Mucosa of descending colon (tissue), 3 donors: ENCODE data around the gene PURA. TPM values are rescaled to one million over a fixed set of nuclear protein-coding genes. Genes with fewer than 3 reads are reported as not detected.

ENCODE experiments used
- ATAC-seq: fragments of 200-7000 bp; cut with Tn5 transposase; one replicate; pipeline ENCODE4 v1.9.1; 2020; ENCODE audit warnings: mild to moderate bottlenecking, moderate library complexity
- DNase-seq, 3 donors: peaks; one replicate each; pipeline ENCODE4 v3.0.0-alpha.2; 2020
- H3K36me3 ChIP-seq: fragments of 200-600 bp; one replicate; pipeline ENCODE4 v1.8.0; 2021; ENCODE audit warnings: low read depth, mild to moderate bottlenecking
- H3K4me1 ChIP-seq: fragments of 200-600 bp; one replicate; pipeline ENCODE4 v1.8.0; 2021; ENCODE audit warnings: low read depth, mild to moderate bottlenecking
- H3K4me3 ChIP-seq: fragments of 200-600 bp; one replicate; pipeline ENCODE4 v1.8.0; 2021; ENCODE audit warnings: mild to moderate bottlenecking
- H3K9me3 ChIP-seq: fragments of 200-600 bp; one replicate; pipeline ENCODE4 v1.8.0; 2021; ENCODE audit warnings: mild to moderate bottlenecking
- CTCF ChIP-seq: fragments of 200-600 bp; IDR thresholded peaks from one replicate; pipeline ENCODE4 v1.8.0; 2022; ENCODE audit warnings: antibody characterized with exemption, mild to moderate bottlenecking
- intact Hi-C, 2 donors: fragments of 100-400 bp; cut with DNase I in 1 of 2; cut with micrococcal nuclease in 1 of 2; formaldehyde crosslinking; loops; one replicate each; pipeline versions ENCODE4 v1.11.0 to v1.11.1; 2022; cut with DNase I, micrococcal nuclease
- total RNA-seq, 3 donors: library from RNA; stranded (reverse); fragmentation: NEBNext Ultra II Directional in 2 of 3; extraction: Animal tissue kit (Norgen Biotek cat#: 25700) in 2 of 3; gene quantifications; one replicate each; pipeline versions ENCODE4 v1.2.1 to v1.2.4, GENCODE V29; 2021 to 2023
- donor health status: DM: no; HTN: no; CAD: no; lungs with moderate emphysema.
- donor health status: DM: no; HTN: no; CAD: no.
- donor health status: DM: no; HTN: yes; CAD: no.

The PURA gene
- total RNA-seq, 3 donors from 2014 or later: 17.3 to 49.4 (median 18.4) TPM

GRCh38 chr5:140157032-140157781 is 43.3 kb downstream of the PURA start:
- peak; percentile 66 for TF ChIP-seq CTCF
- intact Hi-C loops: loop anchor here (5.0 to 10.0 kb wide), 2 partner anchors 85 to 372 kb away; no protein-coding TSS in a partner anchor
- H3K4me3 ChIP-seq: no peak overlapping the region
- DNase-seq (peak; percentile 88 to 95 (median 93)), ATAC-seq (peak; percentile 99)
- H3K4me1 ChIP-seq: peaks cover 3% of the 10 kb centered on the region
- no peaks in the 10 kb centered on the region for H3K36me3 ChIP-seq
- H3K9me3 ChIP-seq: no peaks in the 10 kb centered on the region

- no peak overlapping the region for H3K4me3 ChIP-seq
- H3K9me3 ChIP-seq: no peaks in the 10 kb centered on the region
- TF ChIP-seq CTCF: no peak
- ATAC-seq: no peak
- H3K36me3 ChIP-seq: no peaks in the 10 kb centered on the region
- peaks cover 3% of the 10 kb centered on the region for H3K4me1 ChIP-seq
- intact Hi-C loops: loop anchor here (5.0 to 10.0 kb wide), 2 partner anchors 87 to 374 kb away; no protein-coding TSS in a partner anchor
- no peak for DNase-seq
Observed at GRCh38 chr5:140159014-140159927, 45.4 kb downstream of the PURA start.

DNA sequence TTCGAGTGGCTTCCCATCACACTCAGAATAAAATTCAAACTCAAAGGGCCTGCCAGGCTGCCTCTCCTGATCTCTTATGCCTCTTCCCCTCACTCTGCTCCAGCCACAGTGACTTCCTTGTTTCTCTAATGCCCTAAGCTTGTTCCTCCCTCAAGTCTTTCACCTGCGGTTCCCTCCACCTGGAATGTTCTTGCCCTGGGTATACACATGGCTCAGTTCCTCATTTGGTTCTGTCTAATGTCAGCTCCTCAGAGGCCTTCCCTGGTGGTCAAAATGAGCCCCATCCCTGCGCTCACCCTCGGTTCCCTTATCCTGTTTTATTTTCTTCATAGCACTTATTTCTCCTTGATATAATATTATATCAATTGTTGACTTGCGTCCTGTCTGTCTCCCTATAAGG is 48.4 kb downstream of the PURA start:
- Histone ChIP-seq H3K4me3 (no peak overlapping the region), H3K36me3 (no peaks in the 10 kb centered on the region), H3K9me3 (no peaks in the 10 kb centered on the region), H3K4me1 (peaks cover 20% of the 10 kb centered on the region)
- intact Hi-C loops: no loop called here
- DNase-seq: no peak
- TF ChIP-seq CTCF: no peak
- no peak for ATAC-seq

GRCh38 chr5:140162781-140163180 is 48.9 kb downstream of the PURA start:
- Histone ChIP-seq H3K9me3 (no peaks in the 10 kb centered on the region), H3K4me3 (no peak overlapping the region), H3K4me1 (peaks cover 17% of the 10 kb centered on the region), H3K36me3 (no peaks in the 10 kb centered on the region)
- intact Hi-C loops: no loop called here
- DNase-seq (no peak), ATAC-seq (no peak)
- TF ChIP-seq CTCF: no peak

DNA sequence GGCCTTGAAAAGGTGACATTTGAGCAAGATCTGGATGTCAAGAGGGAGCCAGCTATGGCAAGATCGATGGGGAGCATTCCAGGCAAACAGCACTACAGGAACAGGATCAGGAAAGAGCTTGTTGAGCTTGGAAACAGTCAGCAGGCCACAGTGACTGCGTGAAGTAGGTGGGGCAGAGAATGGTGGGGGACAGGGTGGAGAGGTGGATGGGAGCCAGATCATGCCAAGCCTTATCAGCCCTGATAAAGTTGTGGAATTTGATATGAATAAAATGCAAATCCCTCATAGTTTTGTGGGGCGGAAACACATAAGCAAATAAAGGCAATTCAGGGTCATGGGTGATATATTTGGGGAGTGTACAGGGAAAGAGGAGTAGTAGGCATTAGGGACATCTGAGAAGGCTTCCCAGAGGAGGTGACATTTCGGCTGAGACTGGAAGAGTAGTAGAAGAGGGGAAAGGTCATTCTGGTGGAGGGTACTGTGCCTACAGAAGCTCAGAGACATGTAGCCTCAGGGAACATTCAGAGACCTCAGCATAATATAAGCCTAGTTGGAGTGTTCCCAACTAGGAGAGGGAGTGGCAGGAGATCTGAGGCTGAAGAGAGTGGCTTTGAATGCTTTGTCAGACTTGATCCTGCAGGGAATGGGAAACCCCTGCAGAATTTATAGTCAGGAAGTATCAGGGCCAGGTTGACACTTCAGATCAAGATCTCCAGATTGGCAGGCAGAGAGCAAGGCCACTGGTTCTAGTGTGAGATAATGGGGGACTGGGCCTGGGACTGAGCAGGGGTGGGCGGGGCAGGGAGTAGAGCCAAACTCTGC is 51.4 kb downstream of the PURA start:
- no peaks in the 10 kb centered on the region for H3K9me3 ChIP-seq
- H3K4me3 ChIP-seq: no peak overlapping the region
- H3K4me1 ChIP-seq: peaks cover 17% of the 10 kb centered on the region
- DNase-seq (peak; percentile 70 to 77 (median 74)), ATAC-seq (peak; percentile 91)
- H3K36me3 ChIP-seq: no peaks in the 10 kb centered on the region
- intact Hi-C loops: loop anchor here in 1 of 2 donors (5.0 kb wide), 1 partner anchor 182 kb away; the partner anchor contains the start of gene HBEGF
- no peak for TF ChIP-seq CTCF
